ENCODE results near the gene SGSM2. TPM values are rescaled to one million over a fixed set of nuclear protein-coding genes. Genes with fewer than 3 reads are reported as not detected.

The SGSM2 gene
- total RNA-seq, 1 experiment from 2014 or later, result 65.6 TPM

GRCh38 chr17:2369039-2369438 lies 31.7 kb downstream of the SGSM2 start:
- no TSS peak for BruUV-seq (replicated peaks)
- Histone ChIP-seq H3K36me3 (ENCODE audit: control insufficient read depth, insufficient read depth, low read length) (no peaks in the 10 kb centered on the region), H3K9me3 (no peaks in the 10 kb centered on the region), H3K4me1 (no peaks in the 10 kb centered on the region), H3K27me3 (replicated peaks; ENCODE audit: control insufficient read depth, insufficient read depth, low read length) (no peaks in the 10 kb centered on the region), H3K4me3 (ENCODE audit: low read depth, low read length) (no peak overlapping the region)
- ChIA-PET POLR2A (no interaction called here), CTCF (interaction anchor here (0.6 to 5.9 kb wide), 5 partner anchors 13 to 603 kb away, joined by 3 to 22 read pairs (median 6); no protein-coding TSS in a partner anchor)
- intact Hi-C loops (cut with micrococcal nuclease; ENCODE audit: unreplicated experiment), result no loop called here
- H3K27me3 Mint-ChIP-seq (ENCODE audit: insufficient read depth, unreplicated experiment), result no peaks in the 10 kb centered on the region
- no peaks in the 10 kb centered on the region for H3K4me1 Mint-ChIP-seq (ENCODE audit: low read depth, unreplicated experiment)
- TF ChIP-seq CTCF (IDR thresholded peaks at IDR 0.05; ENCODE audit: insufficient read depth in 1 of 2, low read depth in 1 of 2, low read length in 1 of 2, severe bottlenecking in 1 of 2, unreplicated experiment in 1 of 2), result no peak
- H3K4me3 Mint-ChIP-seq (ENCODE audit: unreplicated experiment), result no peak overlapping the region
- no peak overlapping the region for H3K27ac Mint-ChIP-seq (ENCODE audit: unreplicated experiment)
- H3K9me3 Mint-ChIP-seq (ENCODE audit: unreplicated experiment), result no peaks in the 10 kb centered on the region
- DNase-seq, result no peak
- H3K36me3 Mint-ChIP-seq (ENCODE audit: insufficient read depth, unreplicated experiment), result peaks cover 26% of the 10 kb centered on the region

DNA sequence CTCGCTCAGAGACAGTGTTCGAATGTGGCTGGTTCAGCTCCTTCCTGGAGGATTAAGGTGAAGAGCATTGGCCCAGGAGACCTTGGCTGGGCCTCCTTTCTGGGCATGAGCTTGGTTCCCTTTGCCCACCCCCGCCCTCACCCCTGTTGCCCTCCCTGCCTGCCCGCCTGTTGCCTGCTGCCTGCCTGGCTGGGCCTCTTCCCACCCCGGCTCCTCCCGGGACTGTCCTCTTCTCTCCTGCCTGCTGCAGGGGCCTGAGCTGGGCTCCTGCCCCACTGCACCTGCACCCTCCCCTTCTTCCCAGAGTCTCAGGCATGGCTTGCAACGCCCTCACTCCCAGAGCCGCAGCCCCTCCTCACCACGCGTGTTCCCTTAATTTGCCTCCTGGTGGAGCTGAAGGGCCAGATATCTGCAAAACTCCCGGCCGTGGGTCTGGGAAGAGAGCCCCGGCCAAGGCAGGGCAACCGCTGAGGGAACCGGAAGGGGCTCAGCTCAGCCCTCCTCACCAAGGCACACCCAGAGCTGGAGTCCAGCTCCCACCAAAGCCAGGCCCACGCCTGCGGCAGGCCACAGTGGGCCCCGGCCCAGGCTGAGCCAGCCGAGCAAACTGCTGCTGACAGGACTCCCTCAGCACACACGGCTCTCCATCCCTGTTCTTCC lies 32.4 kb downstream of the SGSM2 start:
- Mint-ChIP-seq H3K27ac (ENCODE audit: unreplicated experiment) (no peak overlapping the region), H3K4me1 (ENCODE audit: low read depth, unreplicated experiment) (no peaks in the 10 kb centered on the region), H3K27me3 (ENCODE audit: insufficient read depth, unreplicated experiment) (no peaks in the 10 kb centered on the region), H3K4me3 (ENCODE audit: unreplicated experiment) (no peak overlapping the region), H3K9me3 (ENCODE audit: unreplicated experiment) (no peaks in the 10 kb centered on the region), H3K36me3 (ENCODE audit: insufficient read depth, unreplicated experiment) (peaks cover 26% of the 10 kb centered on the region)
- no peaks in the 10 kb centered on the region for H3K4me1 ChIP-seq
- no peaks in the 10 kb centered on the region for H3K27me3 ChIP-seq (replicated peaks; ENCODE audit: control insufficient read depth, insufficient read depth, low read length)
- no peak for TF ChIP-seq CTCF (IDR thresholded peaks at IDR 0.05; ENCODE audit: insufficient read depth in 1 of 2, low read depth in 1 of 2, low read length in 1 of 2, severe bottlenecking in 1 of 2, unreplicated experiment in 1 of 2)
- CTCF ChIA-PET, result interaction anchor here (0.5 to 5.9 kb wide), 6 partner anchors 13 to 341 kb away, joined by 3 to 22 read pairs (median 4); no protein-coding TSS in a partner anchor
- no TSS peak for BruUV-seq (replicated peaks)
- no peak overlapping the region for H3K4me3 ChIP-seq (ENCODE audit: low read depth, low read length)
- DNase-seq, result peak in 1 of 2 experiments; percentile 40
- POLR2A ChIA-PET, result no interaction called here
- intact Hi-C loops (cut with micrococcal nuclease; ENCODE audit: unreplicated experiment), result no loop called here
- H3K9me3 ChIP-seq, result no peaks in the 10 kb centered on the region
- H3K36me3 ChIP-seq (ENCODE audit: control insufficient read depth, insufficient read depth, low read length), result no peaks in the 10 kb centered on the region

- Histone ChIP-seq H3K36me3 (ENCODE audit: control insufficient read depth, insufficient read depth, low read length) (no peaks in the 10 kb centered on the region), H3K27me3 (replicated peaks; ENCODE audit: control insufficient read depth, insufficient read depth, low read length) (no peaks in the 10 kb centered on the region), H3K9me3 (no peaks in the 10 kb centered on the region), H3K4me3 (ENCODE audit: low read depth, low read length) (no peak overlapping the region), H3K4me1 (no peaks in the 10 kb centered on the region)
- H3K27ac Mint-ChIP-seq (ENCODE audit: unreplicated experiment), result no peak overlapping the region
- peaks cover 29% of the 10 kb centered on the region for H3K36me3 Mint-ChIP-seq (ENCODE audit: insufficient read depth, unreplicated experiment)
- H3K27me3 Mint-ChIP-seq (ENCODE audit: insufficient read depth, unreplicated experiment), result no peaks in the 10 kb centered on the region
- BruUV-seq (replicated peaks), result no TSS peak
- TF ChIP-seq CTCF (IDR thresholded peaks at IDR 0.05; ENCODE audit: insufficient read depth in 1 of 2, low read depth in 1 of 2, low read length in 1 of 2, severe bottlenecking in 1 of 2, unreplicated experiment in 1 of 2), result no peak
- no peaks in the 10 kb centered on the region for H3K4me1 Mint-ChIP-seq (ENCODE audit: low read depth, unreplicated experiment)
- ChIA-PET POLR2A (no interaction called here), CTCF (interaction anchor here (0.5 to 5.9 kb wide), 5 partner anchors 12 to 79 kb away, joined by 3 to 22 read pairs (median 5); no protein-coding TSS in a partner anchor)
- DNase-seq, result no peak
- H3K9me3 Mint-ChIP-seq (ENCODE audit: unreplicated experiment), result no peaks in the 10 kb centered on the region
- no peak overlapping the region for H3K4me3 Mint-ChIP-seq (ENCODE audit: unreplicated experiment)
- intact Hi-C loops (cut with micrococcal nuclease; ENCODE audit: unreplicated experiment), result no loop called here
These were observed 32.9 kb downstream of the SGSM2 start for GRCh38 chr17:2370211-2370589.
